ENCODE data around the gene DGKG.

The DGKG gene

DNA sequence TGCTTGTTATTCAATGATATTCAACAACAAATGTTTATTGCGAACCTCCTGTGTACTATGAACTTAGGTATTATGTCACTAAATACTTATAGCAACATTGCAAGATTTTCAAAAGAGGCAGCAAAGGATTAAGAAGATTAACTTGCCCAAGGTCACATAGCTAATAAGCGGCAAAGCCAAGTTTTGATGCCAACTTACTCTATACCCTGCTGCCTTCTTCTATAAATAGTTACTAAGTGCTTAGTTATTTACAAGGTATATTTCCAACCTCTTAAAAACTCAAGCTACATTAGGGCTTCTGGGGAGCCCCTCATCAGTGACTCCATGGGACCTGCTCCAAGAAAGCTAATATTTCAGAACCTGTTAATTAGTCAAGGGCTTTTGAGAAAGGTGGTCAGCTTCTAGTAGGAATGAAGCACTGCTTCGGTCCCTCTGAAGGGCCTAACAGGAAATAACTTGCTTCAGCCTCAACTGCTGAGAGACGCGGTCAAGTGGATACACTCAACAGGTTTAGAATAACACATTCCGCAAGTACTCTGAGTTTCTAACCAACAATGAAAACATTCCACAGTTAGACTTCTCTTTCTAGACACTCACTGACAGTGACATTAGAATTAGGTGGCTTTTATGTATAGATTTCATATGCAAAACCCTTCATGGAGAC lies 125.5 kb downstream of the DGKG start:
- peak; percentile 24 for DNase-seq

DNA sequence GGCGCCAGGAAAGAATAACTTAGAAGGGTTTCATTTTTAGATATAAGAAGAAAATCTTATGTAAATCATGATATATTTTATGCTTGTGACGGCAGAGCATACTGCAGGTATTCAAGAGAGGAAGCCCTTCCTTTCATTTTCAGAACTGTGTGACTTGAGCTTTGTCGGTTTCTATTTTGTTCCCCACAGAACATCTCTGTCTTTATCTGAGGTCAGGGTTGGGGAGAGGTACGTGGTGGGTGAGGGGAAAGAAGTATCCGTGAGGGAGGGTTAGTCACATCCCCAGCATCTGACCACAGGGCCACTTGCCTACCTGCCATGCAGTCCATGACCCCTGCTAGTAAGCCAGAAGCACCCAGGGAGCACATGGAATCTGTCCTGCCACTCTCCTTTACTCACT lies 126.5 kb downstream of the DGKG start:
- no peak for DNase-seq

DNA sequence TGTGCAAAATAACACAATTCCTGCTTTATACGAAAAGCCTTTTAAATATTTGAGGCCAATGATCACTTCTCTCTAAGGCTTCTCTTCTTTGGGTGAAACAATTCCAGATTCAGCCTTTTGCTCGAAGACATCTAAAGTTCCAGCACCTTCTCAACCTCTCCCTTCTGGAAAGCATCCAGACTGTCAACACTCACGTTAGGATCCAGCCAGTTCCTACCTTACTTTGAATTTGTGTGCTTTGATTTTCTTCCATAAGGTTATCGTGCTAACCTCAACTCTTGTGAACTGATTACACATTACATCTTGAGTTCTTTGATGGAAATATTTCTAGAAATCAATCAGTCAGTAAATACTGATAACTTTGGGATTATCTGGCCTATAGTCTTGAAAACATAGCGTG lies 127.9 kb downstream of the DGKG start:
- DNase-seq = no peak

DNA sequence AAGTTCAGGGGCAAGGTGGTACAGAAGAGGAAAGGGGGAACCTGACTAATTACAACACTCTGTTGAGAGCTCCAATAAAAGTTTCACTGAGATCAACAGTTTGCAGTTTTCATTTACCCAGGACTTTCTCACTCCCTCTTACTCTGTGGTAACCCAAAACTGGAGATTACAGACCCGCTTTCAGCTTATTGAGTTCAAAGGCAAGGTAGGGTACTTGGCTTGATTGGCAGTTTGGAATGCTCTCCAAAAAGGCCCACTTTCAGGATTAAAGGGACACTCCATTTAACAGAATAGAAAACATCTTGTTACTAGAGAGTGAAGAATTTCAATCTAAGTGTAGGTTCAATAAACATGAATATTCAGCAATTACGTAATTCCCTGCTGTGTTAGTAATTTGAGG lies 135.6 kb downstream of the DGKG start:
- no peak for DNase-seq

DNA sequence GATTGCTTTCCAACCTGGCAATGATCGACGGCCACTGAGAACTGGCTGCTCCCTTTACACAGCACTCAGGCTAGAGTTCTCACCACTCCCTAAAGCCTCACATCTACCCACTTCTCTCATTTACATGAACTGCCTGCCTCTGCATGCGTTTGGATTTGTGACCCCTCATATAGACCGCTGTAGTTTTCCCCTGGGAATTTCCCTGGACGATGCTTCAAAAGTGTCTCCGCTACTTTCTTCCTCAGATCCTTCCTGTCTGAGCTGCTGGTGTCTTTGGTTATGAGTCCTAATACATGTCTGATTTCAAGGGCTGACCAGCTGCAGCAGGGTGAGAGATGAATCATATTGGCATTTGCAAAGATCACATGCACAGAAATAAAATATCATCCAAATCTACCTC lies 136.4 kb downstream of the DGKG start:
- DNase-seq = no peak

DNA sequence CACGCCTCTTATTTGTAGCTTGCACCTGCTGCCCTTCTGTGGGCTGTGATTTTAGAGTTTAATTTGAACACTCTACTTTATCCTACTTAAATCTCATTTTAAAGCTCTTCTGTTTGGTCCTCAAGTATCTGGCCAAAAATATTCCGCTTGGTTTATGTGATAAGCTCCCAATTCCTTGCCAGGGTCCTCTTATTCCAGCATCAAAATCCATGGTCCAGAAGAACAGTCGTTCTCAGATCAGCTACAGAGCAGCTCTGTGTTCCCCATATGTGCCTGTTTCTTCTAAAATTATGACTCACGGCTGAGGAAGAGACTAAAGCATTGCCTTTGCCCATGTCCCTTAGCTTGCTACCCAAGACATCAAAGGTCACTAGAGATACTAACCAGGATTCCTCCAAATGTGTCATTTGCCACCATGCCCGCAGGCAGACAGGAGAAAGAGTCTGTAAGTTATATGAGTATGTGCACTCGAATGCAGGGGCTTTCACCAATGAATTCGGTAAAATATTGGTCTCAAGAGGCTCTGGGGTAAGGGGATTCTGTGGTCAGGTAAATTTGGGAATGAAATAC lies 137.9 kb downstream of the DGKG start:
- DNase-seq = no peak

DNA sequence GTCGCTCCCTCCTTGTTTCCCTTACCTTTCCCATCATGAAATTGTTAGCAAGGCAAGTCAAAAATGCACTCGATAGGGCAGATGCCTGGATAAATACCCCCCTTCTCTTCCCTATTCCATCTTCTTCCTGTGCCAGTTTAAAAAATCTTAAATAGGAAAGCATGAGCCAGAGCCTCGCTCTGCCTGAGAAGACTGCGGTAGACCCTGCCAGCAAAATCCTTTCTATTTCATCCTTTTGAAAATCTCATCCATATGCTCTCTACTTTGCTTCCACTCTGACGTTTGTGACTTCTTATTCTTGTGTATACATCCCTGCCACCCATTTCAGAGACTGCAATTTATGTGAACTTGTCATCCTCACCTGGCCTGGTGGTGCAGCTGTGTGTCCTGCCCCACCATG lies 138.6 kb downstream of the DGKG start:
- no peak for DNase-seq

DNA sequence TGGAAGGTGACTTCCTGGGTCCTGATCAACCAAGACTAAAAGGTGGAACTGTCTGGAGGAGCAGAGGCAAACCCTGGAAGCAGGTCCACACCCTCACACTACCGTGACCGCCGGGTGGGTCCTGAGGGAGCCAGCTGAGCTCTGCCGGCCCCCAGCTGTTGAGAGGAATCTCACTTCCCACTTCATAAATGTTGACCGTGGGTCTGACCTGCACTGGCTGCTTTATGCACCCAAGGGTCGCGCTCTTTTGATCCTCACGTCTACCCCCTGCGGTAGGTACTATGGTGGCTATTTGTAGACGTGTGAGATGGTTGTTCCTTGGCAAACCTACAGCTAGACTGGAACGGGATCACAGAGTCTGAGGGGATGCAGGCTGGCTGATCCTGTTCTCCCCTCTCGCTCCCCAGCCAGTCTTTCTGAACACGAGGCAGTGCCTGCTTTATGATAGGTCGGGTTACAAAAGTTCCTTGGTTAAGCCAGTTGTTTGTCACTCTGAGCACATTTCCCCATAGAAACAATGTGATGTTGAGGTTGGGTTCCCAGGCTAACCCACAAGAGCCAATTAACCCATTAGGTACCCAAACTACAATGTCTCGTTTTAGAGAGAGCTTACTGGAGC lies 140.2 kb downstream of the DGKG start:
- DNase-seq = no peak

DNA sequence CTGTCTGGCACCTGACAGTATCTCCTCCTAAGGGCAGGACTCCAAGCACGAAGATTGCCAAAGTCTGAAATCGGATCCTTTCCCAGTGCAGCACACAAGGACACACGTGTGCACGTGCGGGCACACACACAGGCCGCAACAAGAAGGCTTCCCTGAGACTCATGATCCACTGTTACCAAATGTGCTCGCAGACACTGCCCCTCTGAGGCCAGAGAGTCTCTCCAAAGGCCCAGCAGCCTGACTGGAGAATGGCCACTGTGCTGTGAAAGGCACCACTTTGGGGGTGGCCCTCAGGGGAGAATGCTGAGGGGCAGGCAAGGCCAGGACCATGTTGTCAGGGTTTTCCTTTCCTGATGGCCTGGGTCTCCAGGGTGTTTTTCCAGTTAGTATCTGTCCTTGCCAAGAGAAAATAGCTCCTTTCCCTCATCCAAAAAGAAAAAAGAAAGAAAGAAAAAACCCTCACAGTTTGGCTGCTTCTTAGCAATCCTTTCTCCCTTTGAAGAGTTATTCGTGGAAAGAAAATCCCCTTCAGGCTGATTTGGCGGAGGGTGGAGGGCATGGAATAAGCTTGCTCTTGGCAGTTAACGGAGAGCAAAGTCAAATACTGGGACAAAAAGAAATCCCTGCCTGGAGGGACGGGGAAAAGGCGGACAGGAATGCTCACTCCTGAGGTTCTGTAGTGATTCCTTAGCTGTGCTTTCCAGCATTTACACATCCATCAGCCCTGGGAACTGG lies 141.0 kb downstream of the DGKG start:
- DNase-seq = no peak

DNA sequence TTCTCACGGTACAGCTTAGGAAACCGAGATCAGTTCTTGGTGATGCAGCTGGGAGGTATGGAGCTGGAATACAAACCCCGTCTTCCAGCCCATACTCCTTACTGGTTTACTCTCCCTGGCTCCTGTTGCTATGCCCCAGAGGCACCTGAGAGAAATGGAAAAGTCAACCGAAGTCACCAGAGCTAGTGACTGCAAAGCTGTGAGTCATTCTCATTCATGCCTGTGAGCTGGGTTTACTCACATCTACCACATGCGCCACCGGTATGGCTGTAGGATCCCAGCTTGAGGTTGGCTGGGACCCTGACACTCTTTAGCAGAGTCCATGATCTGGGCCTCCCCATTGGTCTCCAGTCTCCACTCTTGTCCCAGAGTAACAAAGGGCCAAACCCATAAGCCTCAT lies 141.7 kb downstream of the DGKG start:
- no peak for DNase-seq

DNA sequence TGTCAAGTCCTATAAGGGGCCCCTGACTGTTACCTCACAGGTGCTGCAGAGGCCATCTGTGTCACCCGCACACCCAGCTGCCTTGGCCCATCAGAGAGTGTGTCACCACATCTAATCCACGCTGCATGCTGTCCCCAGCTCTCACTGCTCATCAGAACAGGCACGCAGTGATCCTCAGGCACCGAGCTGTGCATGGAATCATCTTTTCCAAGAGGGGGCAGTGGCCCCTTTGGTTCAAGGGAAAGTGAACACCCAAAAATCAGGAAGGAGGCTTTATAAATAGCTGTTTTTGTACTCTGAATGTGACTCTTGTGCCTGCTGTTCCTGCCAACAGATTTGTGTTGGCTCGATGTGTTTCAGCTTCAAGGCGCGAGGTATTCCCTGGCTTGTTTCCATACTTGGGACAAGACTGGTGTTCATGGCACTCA lies 142.8 kb downstream of the DGKG start:
- no peak for DNase-seq

DNA sequence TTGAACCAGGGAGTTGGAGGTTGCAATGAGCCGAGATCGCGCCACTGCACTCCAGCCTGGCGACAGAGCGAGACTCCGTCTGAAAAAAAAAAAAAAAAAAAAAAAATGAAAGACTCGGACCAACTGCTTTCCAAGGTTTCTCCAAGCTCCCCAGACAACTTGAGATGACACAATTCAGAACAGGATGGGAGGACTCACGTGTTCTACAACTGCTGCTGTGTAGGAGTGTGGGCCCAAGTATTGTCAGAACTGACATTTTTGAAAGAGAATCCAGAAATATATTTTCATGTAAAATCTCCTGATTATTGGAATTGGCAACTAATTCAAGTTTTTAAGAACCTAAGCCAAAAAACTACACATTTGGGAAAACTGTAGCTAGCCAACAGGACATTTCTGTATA lies 143.6 kb downstream of the DGKG start:
- no peak for DNase-seq

DNA sequence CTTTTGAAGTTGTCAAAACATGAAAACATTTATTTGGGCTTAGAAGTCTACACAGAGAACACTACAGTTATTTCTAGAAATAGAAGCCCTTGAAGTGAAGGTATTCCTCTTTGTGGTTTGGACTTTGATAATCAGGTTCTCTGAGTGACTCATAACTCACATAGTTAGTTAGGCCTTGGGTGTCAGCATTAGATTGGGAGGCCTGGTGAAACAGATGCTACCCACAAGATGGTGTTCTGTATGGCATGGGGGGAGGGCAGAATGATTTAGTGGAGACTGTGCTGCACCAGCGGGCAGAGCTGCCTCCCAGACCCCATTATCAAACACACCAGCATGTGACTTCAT lies 144.2 kb downstream of the DGKG start:
- no peak for DNase-seq

DNA sequence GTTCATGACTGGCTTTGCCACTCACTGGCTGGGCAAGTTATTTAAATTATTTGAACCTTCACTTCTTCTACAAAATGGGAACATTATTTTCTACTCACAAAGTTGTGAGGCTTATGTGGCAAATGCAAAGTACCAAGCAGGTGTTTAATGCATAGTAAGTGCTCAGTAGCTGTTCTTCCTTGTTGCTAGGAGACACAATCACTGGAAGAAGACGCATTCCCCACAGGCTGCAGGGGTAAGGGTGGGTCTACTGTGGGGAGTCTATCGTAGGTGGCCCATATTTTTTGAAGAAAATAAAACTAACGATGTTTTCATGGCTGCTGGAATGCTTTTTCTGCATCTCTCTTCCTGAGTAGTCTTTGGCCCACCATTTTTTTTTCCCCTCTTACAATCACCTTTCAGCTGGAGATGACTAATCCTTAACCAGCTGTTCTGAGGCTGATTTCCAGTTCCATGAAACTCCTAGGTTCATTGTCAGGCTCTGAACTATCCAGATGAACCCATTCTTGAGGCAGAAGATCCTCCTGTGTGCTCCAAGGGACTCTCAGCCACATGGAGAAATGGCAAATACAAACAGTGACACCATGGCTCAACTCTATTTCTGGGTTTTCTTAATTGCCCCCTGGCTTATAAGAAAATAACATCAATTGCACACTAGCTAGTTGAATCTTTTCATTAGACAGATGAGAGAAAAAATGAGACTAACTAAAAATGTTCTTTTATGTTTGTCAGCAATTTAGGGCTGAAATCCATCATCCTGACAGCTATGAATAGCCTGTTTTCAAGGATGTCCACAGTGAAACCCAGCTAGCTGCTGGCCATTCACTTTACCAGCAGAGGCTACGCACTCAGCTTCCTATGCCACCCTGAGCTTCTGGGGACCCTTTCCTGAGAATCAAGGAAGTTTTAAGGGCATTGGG lies 144.9 kb downstream of the DGKG start:
- no peak for DNase-seq

DNA sequence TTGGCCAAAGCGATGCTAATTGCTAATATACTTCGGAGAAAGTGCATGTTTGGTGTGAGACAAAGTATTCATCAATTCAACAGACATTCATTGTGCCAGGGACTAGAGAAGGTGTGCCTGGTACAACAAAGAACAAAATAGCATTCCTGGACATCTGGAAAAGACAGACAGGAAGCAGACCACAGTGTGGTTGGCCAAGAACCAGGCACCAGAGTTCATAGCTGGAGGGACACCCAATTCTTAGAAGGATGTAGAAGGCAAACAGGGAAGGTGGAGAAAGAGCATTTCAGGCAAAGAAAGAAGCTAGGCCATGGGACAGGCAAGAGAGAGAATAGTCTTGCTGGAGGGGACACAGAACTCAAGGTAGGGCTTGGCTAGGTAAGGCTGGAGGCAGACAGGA lies 147.4 kb downstream of the DGKG start:
- no peak for DNase-seq

DNA sequence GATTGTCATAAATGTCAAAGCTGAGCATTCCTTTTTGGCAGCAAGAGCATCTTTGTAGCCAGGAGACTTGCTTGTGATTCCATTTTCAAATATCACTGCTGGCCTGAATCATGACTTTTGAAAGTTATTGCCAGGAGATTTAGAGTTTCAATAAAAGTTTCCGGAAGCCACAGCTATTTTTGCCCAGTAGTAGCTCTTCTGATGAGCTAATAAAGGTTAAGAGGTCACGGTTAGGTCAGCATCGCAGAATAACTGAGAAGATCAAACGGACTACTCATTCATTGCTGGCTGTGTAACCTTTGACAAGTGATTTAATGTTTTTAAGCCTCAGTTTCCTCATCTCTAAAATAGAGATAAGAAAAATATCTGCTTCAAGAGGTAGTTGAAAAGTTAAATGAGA lies 148.1 kb downstream of the DGKG start:
- DNase-seq = no peak

DNA sequence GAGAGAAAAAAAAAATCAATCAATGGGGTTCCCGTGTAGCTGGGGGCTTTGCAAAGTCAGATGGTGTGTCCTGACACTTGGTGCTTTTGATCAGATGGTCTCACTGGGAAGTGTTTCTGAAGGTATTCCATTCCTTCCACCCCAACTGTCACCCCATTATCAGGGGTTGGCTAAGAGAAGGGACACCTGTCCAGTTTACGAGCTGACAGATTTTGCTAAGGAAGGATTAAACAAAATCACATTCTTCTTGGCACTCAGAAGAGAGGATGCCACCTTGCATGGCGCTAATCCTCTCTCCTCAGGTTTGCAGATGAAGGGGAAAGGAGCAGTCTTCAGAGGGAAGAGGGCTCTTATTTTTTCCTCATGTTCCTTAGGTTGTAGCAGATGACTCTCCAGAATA lies 149.4 kb downstream of the DGKG start:
- no peak for DNase-seq

DNA sequence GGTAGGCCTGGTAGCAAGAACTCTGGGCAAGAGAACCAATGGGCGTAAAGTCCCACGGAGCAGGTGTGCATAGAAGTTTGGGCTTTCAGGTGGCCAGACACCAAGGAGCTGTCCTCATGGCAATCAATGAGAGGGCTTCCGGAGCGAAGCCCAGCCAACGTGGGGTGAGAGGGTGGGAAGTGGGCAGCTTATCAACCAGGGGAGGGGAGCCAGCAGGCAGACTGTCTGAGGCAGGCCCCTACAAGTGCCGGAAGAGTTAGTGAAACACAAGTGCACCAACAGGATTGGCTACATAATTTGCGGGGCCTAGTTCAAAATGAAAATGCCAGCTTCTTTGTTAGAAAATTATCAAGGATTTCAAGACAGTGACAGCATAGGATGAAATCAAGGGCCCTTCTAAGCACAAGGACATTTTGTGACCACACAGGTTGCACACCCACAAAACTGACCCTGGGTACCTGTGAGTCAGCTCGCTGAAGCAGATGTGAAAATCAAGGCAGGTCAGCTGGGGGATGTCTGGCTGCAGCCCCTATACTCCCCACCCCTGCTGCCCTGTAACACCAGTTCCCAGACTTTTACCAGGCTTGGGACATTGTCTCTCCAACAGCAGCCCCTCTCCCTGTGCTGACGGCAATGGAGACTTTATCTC lies 151.1 kb downstream of the DGKG start:
- peak; percentile 22 for DNase-seq

DNA sequence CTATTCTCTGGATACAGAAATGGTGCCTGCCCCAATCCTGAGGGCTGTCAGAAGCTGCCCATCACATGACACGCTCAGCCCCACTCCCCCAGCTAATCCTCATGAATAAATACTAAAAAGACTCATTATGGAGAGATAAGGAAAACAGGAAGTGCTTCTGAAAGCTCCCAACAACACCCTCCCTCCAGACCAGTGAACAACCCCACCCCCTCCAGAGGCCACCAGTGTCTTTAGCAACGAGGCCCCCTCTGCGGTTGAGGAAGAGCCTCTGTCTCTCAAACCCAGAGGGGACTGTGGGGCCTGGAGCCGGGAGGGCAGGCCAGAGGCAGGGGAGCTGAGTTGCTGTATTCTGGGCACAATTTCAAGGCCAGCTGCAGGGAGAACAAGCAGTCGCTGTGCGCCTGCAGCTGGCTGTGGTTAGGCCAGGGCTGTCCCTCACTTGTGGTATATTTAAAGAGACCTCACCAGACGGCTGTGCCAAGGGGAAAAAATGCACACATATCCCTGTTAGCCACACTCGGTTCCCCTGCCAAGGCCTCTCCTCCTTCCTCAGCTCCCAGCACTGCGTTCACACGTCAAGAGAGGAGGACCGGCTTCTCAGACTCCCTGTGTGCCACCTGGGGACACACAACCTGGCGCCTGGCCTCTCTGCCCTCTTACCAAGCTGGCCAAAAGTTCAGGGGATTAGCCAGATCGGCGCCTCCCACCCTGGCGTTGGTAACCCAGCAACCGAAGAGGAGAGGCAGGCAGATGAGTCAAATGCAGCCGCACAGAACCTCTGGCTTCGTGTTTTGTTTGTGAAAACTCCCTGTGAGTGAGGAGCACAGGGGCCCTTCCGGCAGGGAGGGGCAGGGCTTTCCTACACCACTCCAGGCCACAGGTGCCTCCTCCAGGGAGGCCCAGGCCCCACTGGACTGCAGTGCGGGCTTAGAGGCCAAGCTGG lies 152.0 kb downstream of the DGKG start:
- DNase-seq = peak; percentile 76

DNA sequence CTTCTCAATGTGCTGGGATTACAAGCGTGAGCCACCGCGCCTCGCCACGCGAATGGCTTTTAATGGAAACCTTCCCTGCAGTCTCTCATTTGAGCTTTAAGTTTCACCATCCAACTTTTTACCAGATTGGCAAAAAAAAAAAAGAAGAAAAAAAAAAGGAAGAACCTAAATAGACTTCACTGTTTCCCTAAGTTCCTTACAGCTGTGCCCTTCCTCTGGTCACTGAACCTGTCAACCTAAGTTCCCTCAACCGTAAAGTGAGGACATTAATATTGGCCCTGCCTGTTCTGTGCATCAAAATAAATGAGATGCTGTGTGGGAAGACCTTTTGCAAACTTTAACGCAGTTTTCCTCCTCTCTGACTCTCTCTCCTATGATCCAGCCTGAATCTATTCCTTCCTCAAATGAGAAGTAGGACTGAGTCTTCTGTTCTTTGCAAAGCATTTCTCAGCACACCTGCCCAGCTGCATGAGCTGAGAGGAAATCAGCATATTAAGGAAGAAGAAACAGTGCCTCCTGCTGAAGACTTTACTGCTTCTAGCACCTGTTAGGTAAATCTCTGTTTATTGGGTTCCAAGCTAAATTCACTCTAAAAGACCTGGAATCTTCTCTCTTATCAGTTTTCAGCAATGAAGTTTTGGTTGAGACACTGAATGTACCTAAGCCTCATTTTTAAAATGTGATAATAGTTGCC lies 153.6 kb downstream of the DGKG start:
- DNase-seq = no peak

DNA sequence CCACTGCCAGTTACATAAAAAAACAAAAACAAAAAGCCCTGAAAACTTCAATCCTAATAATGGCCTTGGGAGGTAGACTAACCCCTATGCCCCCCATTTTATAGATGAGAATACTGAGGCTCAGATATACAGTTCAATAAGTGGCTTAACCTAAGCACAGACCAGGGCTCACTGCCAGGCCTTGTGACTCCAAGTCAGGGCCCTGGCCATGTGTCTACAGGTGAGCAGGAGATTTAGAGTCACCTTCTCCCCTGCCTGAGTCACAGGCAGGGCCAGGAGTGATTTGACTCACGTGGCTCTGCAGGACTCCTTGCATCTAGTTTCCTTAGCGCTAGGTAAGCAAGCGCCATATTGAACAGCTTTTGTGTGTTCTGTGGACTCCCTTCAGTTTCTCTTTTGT lies 154.5 kb downstream of the DGKG start:
- DNase-seq = no peak

All from NCI-H510A treated with DMSO at 0.1 percent for 48 hours (cell line).